Neuronal stem cell (in vitro differentiated cells): ENCODE measurements around the gene DNHD1.

Source experiments
- DNase-seq: peaks from one replicate; pipeline ENCODE4 v3.0.0-alpha.2; 2013; ENCODE audit warnings: low spot score
- H2AFZ ChIP-seq: one replicate; pipeline ENCODE4 v1.6.1; 2013; ENCODE audit warnings: mild to moderate bottlenecking, low read length, inconsistent platforms
- H2AK5ac ChIP-seq: 2 replicates; pipeline ENCODE4 v1.6.1; 2013; ENCODE audit warnings: low read depth, mild to moderate bottlenecking, inconsistent platforms, low read length, moderate library complexity, mixed read lengths
- H2BK120ac ChIP-seq: 2 replicates; pipeline ENCODE4 v1.6.1; 2013; ENCODE audit warnings: low read depth, mild to moderate bottlenecking, inconsistent platforms, low read length, moderate library complexity, mixed read lengths
- H2BK12ac ChIP-seq: one replicate; pipeline ENCODE4 v1.6.1; 2013; ENCODE audit warnings: low read length, inconsistent platforms
- H2BK15ac ChIP-seq: 2 replicates; pipeline ENCODE4 v1.6.1; 2013; ENCODE audit warnings: mild to moderate bottlenecking, low read length, inconsistent platforms, mixed read lengths
- H2BK5ac ChIP-seq: one replicate; pipeline ENCODE4 v1.6.1; 2013; ENCODE audit warnings: inconsistent platforms, mild to moderate bottlenecking, low read length, moderate library complexity
- H3K14ac ChIP-seq: one replicate; pipeline ENCODE4 v1.6.1; 2013; ENCODE audit warnings: low read length, inconsistent platforms
- H3K18ac ChIP-seq: 2 replicates; pipeline ENCODE4 v1.6.1; 2013; ENCODE audit warnings: low read length, inconsistent platforms
- H3K23ac ChIP-seq: 2 replicates; pipeline ENCODE4 v1.6.1; 2013; ENCODE audit warnings: low read depth, mild to moderate bottlenecking, mixed read lengths, low read length, inconsistent platforms; ENCODE audit not compliant: poor library complexity
- H3K27ac ChIP-seq: replicated peaks from 3 replicates; pipeline ENCODE4 v1.5.1; 2013; ENCODE audit warnings: low read length, inconsistent platforms
- H3K27me3 ChIP-seq, 3 experiments: 2 replicates each; pipeline ENCODE4 v1.6.1; 2013; ENCODE audit warnings: low read length in 3 of 3, mild to moderate bottlenecking in 2 of 3, inconsistent platforms in 1 of 3, low read depth in 1 of 3, mixed read lengths in 1 of 3, moderate library complexity in 1 of 3; ENCODE audit not compliant: control insufficient read depth in 3 of 3, insufficient read depth in 3 of 3
- H3K36me3 ChIP-seq, 2 donors: replicated peaks in 1 of 2; 2 replicates each; pipeline ENCODE4 v1.6.1; 2013; ENCODE audit warnings: low read length in 2 of 2; ENCODE audit not compliant: control insufficient read depth in 2 of 2, insufficient read depth in 2 of 2
- H3K4ac ChIP-seq: 2 replicates; pipeline ENCODE4 v1.6.1; 2013; ENCODE audit warnings: inconsistent platforms, mild to moderate bottlenecking, low read length, moderate library complexity
- H3K4me1 ChIP-seq, 2 donors: 1 replicate in 1 of 2; 2 replicates in 1 of 2; pipeline ENCODE4 v1.6.1; 2013; ENCODE audit warnings: low read length in 2 of 2, low read depth in 1 of 2; ENCODE audit not compliant: control insufficient read depth in 2 of 2, insufficient read depth in 1 of 2
- H3K4me2 ChIP-seq: one replicate; pipeline ENCODE4 v1.6.1; 2013; ENCODE audit warnings: mild to moderate bottlenecking, low read length, inconsistent platforms; ENCODE audit not compliant: insufficient read depth, poor library complexity, severe bottlenecking
- H3K4me3 ChIP-seq, 2 donors: 2 replicates each; pipeline ENCODE4 v1.5.1; 2013; ENCODE audit warnings: low read length in 2 of 2, mild to moderate bottlenecking in 2 of 2, inconsistent platforms in 1 of 2, moderate library complexity in 1 of 2
- H3K79me1 ChIP-seq: one replicate; pipeline ENCODE4 v1.6.1; 2013; ENCODE audit warnings: low read depth, mild to moderate bottlenecking, inconsistent platforms, low read length, moderate library complexity
- H3K9ac ChIP-seq: one replicate; pipeline ENCODE4 v1.6.1; 2013; ENCODE audit warnings: mild to moderate bottlenecking, low read depth, low read length, inconsistent platforms; ENCODE audit not compliant: poor library complexity
- H3K9me3 ChIP-seq, 2 donors: replicated peaks in 1 of 2; 2 replicates each; pipeline versions ENCODE3 to v1.6.1; 2013; ENCODE audit warnings: low read length in 2 of 2, mild to moderate bottlenecking in 2 of 2, inconsistent platforms in 1 of 2, low read depth in 1 of 2, mixed read lengths in 1 of 2, moderate library complexity in 1 of 2; ENCODE audit not compliant: control insufficient read depth in 2 of 2, insufficient read depth in 1 of 2
- H4K8ac ChIP-seq: one replicate; pipeline ENCODE4 v1.6.1; 2013; ENCODE audit warnings: low read depth, mild to moderate bottlenecking, inconsistent platforms, low read length, moderate library complexity
- H4K91ac ChIP-seq: one replicate; pipeline ENCODE4 v1.6.1; 2013; ENCODE audit warnings: low read length, low read depth, mild to moderate bottlenecking, inconsistent platforms; ENCODE audit not compliant: poor library complexity
- WGBS, 2 donors: extraction: QIAGEN DNeasy Blood & Tissue Kit; methylation state at CpG; one replicate each; pipeline ENCODE4 v1.1.7; 2013; ENCODE audit warnings: missing lambda C conversion rate in 2 of 2, mixed read lengths in 1 of 2; ENCODE audit not compliant: insufficient read length in 2 of 2, insufficient replicate concordance in 1 of 2; ENCODE audit errors: extremely low coverage in 2 of 2; 5-methylcytosine and 5-hydroxymethylcytosine counted together

Gene DNHD1

DNA sequence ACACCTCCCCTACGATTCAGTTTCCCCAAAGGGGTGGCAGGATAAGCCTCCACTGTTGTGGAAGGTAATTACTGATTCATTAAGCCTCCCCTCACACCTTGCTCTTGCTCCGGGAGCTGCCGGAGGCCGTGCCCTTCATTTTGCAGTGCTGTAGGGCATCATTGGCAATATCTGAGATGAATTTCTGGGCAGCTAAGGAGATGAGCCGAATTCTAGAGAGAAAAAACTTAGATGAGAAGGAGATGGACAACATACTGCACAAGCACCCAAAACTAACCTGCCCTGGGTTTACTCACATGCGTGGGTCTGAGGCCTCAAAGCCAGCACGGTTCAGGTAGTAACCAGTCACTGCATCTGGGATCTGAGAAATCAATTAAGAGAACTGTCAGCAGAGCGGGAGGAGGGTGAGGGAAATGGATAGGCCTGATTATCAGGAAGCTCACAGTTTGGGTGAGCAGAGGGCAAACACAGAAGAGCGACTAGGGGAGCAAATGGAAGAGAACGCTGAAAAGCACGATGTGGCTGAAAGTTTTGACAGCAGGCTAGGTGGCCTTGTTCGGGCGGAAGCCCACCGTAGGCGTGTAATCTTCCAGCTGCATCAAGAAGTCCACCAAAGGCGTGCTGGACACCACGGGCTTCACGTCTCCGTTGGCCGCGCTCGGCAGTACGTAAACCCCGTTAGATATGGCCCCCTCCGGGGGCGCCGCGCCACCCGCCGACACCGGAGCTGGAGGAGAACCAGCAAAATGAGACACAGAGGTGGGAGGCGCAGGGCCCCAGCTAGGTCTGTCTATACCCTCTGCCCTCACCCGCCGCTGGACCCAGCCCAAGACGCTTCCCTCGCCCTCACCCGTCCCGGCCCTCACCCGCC lies 114.2 kb downstream of the DNHD1 start:
- Histone ChIP-seq H3K4me2 (peak overlapping the region; percentile 74), H3K27ac (no peak overlapping the region), H3K36me3 (peaks cover 38 to 70% of the 10 kb centered on the region in 2 donors), H2AK5ac (no peak overlapping the region), H2BK15ac (no peak overlapping the region), H3K79me1 (peaks cover 3% of the 10 kb centered on the region), H3K27me3 (no peaks in the 10 kb centered on the region), H3K9me3 (no peaks in the 10 kb centered on the region), H3K4me3 (peak overlapping the region; percentile 66 to 88), H3K4me1 (peaks cover 9 to 26% of the 10 kb centered on the region in 2 donors), H2BK120ac (no peak overlapping the region), H3K18ac (peak overlapping the region; percentile 73), H4K91ac (no peak overlapping the region), H3K14ac (peak overlapping the region; percentile 12), H2AFZ (peak overlapping the region; percentile 87), H3K23ac (peak overlapping the region; percentile 90), H4K8ac (no peak overlapping the region), H3K9ac (peak overlapping the region; percentile 95), H3K4ac (no peak overlapping the region), H2BK5ac (no peak overlapping the region), H2BK12ac (no peak overlapping the region)
- no CpG with 5 or more reads among the region's 39 CpGs for WGBS, 2 donors
- DNase-seq = no peak

DNA sequence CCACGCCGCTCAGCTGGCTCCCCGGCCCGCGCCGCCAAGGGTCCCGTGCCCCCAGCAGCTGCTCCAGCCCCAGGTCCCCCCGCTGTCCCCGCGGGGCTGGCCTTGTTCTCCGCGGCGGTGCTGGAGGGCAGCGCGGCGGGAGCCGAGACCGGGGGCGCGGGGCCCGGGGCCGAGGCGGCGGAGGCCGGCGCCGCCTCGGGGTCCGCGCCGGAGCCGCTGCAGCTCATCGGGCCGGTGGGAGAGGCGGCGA lies 114.8 kb downstream of the DNHD1 start:
- Histone ChIP-seq H2BK15ac (no peak overlapping the region), H3K4ac (no peak overlapping the region), H3K18ac (peak overlapping the region; percentile 73), H3K14ac (peak overlapping the region; percentile 12), H3K4me2 (peak overlapping the region; percentile 74), H2BK12ac (no peak overlapping the region), H2AFZ (peak overlapping the region; percentile 87), H4K8ac (no peak overlapping the region), H2BK5ac (no peak overlapping the region), H3K4me1 (peaks cover 5 to 21% of the 10 kb centered on the region in 2 donors), H3K27ac (no peak overlapping the region), H3K9me3 (no peaks in the 10 kb centered on the region), H3K36me3 (peaks cover 38 to 66% of the 10 kb centered on the region in 2 donors), H3K4me3 (peak overlapping the region; percentile 66 to 88), H2BK120ac (no peak overlapping the region), H3K23ac (peak overlapping the region; percentile 90), H3K9ac (peak overlapping the region; percentile 95), H2AK5ac (no peak overlapping the region), H3K27me3 (no peaks in the 10 kb centered on the region), H3K79me1 (peaks cover 3% of the 10 kb centered on the region), H4K91ac (no peak overlapping the region)
- no CpG with 5 or more reads among the region's 36 CpGs for WGBS, 2 donors
- no peak for DNase-seq

DNA sequence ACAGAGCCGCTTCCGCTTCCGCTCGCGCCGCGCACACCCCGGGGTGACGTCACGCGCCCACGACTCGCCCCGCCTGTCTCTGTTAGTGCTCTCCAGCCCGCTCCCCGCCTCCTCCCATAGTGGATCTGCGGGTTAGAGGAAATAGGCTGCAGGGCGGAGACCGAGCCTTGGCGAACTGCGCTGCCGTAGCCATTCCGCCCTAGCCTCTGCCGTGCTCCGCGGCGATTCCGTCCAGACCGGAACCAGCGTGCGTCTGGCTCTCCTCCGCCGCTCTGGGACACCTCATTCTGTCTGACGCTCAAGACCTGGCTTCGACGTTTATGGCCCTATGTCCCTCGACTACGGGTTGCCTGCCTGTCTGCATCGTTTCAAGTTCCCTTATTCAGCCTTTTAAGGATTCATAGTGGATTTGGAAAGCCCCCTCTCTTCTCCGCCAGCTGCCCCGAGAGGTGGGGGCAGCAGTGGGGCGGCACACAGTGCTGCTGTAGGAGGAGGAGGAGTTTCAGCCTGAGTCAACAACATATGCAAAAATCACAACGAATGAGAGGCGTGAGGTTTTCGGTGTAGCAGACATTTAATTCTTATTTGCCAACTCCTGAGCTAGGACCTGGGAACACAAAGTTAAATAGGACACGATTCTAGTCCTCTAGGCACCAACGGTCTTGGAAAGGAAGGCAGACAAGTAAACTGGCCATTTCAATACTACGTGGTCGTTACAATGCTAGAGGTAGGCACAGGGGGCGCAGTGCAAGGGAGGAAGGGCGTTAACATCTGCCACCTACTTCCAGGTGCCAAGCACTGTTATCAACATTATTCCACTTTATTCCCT lies 115.3 kb downstream of the DNHD1 start, which contains the start of gene TAF10:
TSS of gene TAF10 (minus strand) at position 4 of the 829 bp plus-strand sequence. CDS start 27 bp downstream, outside the sequence.
- Histone ChIP-seq H3K36me3 (peaks cover 38 to 63% of the 10 kb centered on the region in 2 donors), H3K27ac (peak within 1 kb of the TSS; percentile 95), H3K4me1 (peaks cover 4 to 17% of the 10 kb centered on the region in 2 donors)

DNA sequence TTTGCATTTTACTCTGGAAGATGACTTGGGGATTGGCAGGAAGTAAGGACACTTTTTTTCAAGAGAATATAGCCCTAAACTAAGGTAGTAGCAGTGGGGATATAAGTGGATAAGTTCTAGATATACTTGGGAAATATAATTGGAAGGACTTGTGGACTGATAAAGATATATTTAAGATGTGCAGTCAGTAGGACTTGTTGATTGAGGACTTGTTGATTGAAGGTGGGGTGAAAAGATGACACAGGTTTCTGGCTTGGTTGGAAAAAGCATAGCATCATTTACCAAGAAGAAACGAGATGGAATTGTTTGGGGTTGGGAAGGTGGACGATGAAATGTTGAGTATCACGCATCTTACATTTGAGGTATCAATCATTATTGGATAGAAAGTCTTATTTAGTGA lies 116.4 kb downstream of the DNHD1 start:
- H2AFZ ChIP-seq = no peak overlapping the region
- H3K14ac ChIP-seq = no peak overlapping the region
- H2BK5ac ChIP-seq = no peak overlapping the region
- no peak overlapping the region for H2BK12ac ChIP-seq
- H3K27ac ChIP-seq = no peak overlapping the region
- no peak overlapping the region for H3K18ac ChIP-seq
- WGBS, 2 donors = 100% methylated on average over 2 of the region's 3 CpGs; no CpG with 5 or more reads in 1 of the 2 donors
- H3K4ac ChIP-seq = no peak overlapping the region
- H3K4me2 ChIP-seq = no peak overlapping the region
- H3K4me3 ChIP-seq = no peak overlapping the region
- no peak overlapping the region for H3K9ac ChIP-seq
- peaks cover 31 to 52% of the 10 kb centered on the region in 2 donors for H3K36me3 ChIP-seq
- no peak overlapping the region for H2AK5ac ChIP-seq
- H4K91ac ChIP-seq = no peak overlapping the region
- H3K79me1 ChIP-seq = peaks cover 3% of the 10 kb centered on the region
- no peak overlapping the region for H2BK15ac ChIP-seq
- H3K4me1 ChIP-seq = peaks cover 4 to 19% of the 10 kb centered on the region in 2 donors
- no peak for DNase-seq
- H2BK120ac ChIP-seq = no peak overlapping the region
- no peaks in the 10 kb centered on the region for H3K9me3 ChIP-seq
- no peaks in the 10 kb centered on the region for H3K27me3 ChIP-seq
- no peak overlapping the region for H3K23ac ChIP-seq
- no peak overlapping the region for H4K8ac ChIP-seq

More for the DNA sequence above, 115.3 kb downstream of the DNHD1 start, which contains the start of gene TAF10:
- DNase-seq = peak; percentile 90
- no peak within 1 kb of the TSS for H2BK5ac ChIP-seq
- no peaks in the 10 kb centered on the region for H3K27me3 ChIP-seq
- peaks cover 3% of the 10 kb centered on the region for H3K79me1 ChIP-seq
- no peak within 1 kb of the TSS for H2AK5ac ChIP-seq
- H2BK12ac ChIP-seq = peak within 1 kb of the TSS; percentile 91
- peak within 1 kb of the TSS; percentile 99 for H3K9ac ChIP-seq
- no CpG with 5 or more reads among the region's 51 CpGs for WGBS, 2 donors
- H3K4me2 ChIP-seq = peak within 1 kb of the TSS; percentile 95
- H4K91ac ChIP-seq = no peak within 1 kb of the TSS
- peak within 1 kb of the TSS; percentile 87 for H4K8ac ChIP-seq
- H2BK15ac ChIP-seq = no peak within 1 kb of the TSS
- H3K14ac ChIP-seq = peak within 1 kb of the TSS; percentile 89
- peak within 1 kb of the TSS; percentile 66 to 88 for H3K4me3 ChIP-seq
- no peak within 1 kb of the TSS for H3K4ac ChIP-seq
- peak within 1 kb of the TSS; percentile 87 for H2AFZ ChIP-seq
- H2BK120ac ChIP-seq = peak within 1 kb of the TSS; percentile 42
- peak within 1 kb of the TSS; percentile 96 for H3K18ac ChIP-seq
- no peaks in the 10 kb centered on the region for H3K9me3 ChIP-seq
- H3K23ac ChIP-seq = peak within 1 kb of the TSS; percentile 90
